Subcutaneous adipose tissue (tissue), 4 donors: Measurements from ENCODE around the gene ARMCX6. TPM values are rescaled to one million over a fixed set of nuclear protein-coding genes. Genes with fewer than 3 reads are reported as not detected.

Experiments
- CTCF ChIP-seq: fragments of 450-650 bp; IDR thresholded peaks from one replicate; pipeline ENCODE4 v1.5.1; 2016; ENCODE audit warnings: low read depth, mild to moderate bottlenecking, control low read depth, antibody characterized with exemption, moderate library complexity
- total RNA-seq, 4 donors: library from RNA; depleted of rRNA; stranded (reverse); fragments of >200 nt; gene quantifications; one replicate each; pipeline ENCODE4 v1.1.0, GENCODE V29; 2016

Gene ARMCX6
- total RNA-seq = 10 to 100 TPM in 3 of 4 donors, 1 to 10 TPM in 1; 3.8 to 32.3 (median 16.5) TPM

- no peak for TF ChIP-seq CTCF
Observed at GRCh38 chrX:101617211-101618191, at the start of gene ARMCX6. ARMCX6 (minus strand) TSS chrX:101618000; CDS start chrX:101616620, 1,380 bp downstream.

GRCh38 chrX:101659601-101660063 lies 41.8 kb upstream of the ARMCX6 start, which contains the start of gene ARMCX2:
ARMCX2 (minus strand) TSS chrX:101659850; CDS start chrX:101657588, 2,262 bp downstream.
- TF ChIP-seq CTCF = no peak

- no peak for TF ChIP-seq CTCF
Observed at GRCh38 chrX:101658661-101659491, 41.1 kb upstream of the ARMCX6 start.

GRCh38 chrX:101657495-101657894 lies 39.7 kb upstream of the ARMCX6 start:
- no peak for TF ChIP-seq CTCF

- no peak for TF ChIP-seq CTCF
Observed at GRCh38 chrX:101656817-101657216, 39.0 kb upstream of the ARMCX6 start.

- TF ChIP-seq CTCF = no peak
Observed at GRCh38 chrX:101655534-101655933, 37.7 kb upstream of the ARMCX6 start.
